IMR-90 (cell line): ENCODE results near the gene MEF2A.

Experiments used
- BHLHE40 ChIP-seq: fragments of 150-350 bp; IDR thresholded peaks from 2 replicates; pipeline ENCODE4 v1.6.1; 2016; ENCODE audit warnings: mild to moderate bottlenecking, low read depth, low read length
- POLR2A ChIP-seq: IDR thresholded peaks from 2 replicates; pipeline ENCODE4 v1.6.1; 2012; ENCODE audit warnings: mild to moderate bottlenecking, low read depth, low read length
- TF ChIP-seq, protein P1 (sequence below): conservative IDR thresholded peaks from 2 replicates; pipeline ENCODE4 v1.5.1; 2012; ENCODE audit warnings: mild to moderate bottlenecking, low read depth, low read length, improper control_type of control experiment

DNA sequence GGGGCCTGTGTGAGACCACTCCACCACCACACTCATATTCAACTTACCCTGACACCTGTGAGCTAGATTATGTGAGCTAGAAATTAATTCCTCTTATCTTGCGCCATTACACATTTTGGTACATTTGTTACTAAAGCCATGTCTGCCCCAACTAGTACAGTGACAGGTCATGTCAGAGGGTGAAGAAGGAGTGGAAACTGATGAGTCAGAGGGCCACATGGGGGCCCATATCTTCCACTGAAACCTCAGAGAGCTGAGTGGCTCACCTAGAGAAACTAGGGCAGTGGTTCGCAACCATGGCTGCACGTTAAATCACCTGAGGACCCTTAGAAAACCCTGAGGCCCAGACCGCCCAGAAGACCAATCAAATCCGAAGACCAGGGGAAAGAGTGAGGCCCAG is 15.7 kb upstream of the MEF2A start:
- TF ChIP-seq, protein P1, sequence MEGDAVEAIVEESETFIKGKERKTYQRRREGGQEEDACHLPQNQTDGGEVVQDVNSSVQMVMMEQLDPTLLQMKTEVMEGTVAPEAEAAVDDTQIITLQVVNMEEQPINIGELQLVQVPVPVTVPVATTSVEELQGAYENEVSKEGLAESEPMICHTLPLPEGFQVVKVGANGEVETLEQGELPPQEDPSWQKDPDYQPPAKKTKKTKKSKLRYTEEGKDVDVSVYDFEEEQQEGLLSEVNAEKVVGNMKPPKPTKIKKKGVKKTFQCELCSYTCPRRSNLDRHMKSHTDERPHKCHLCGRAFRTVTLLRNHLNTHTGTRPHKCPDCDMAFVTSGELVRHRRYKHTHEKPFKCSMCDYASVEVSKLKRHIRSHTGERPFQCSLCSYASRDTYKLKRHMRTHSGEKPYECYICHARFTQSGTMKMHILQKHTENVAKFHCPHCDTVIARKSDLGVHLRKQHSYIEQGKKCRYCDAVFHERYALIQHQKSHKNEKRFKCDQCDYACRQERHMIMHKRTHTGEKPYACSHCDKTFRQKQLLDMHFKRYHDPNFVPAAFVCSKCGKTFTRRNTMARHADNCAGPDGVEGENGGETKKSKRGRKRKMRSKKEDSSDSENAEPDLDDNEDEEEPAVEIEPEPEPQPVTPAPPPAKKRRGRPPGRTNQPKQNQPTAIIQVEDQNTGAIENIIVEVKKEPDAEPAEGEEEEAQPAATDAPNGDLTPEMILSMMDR, result no peak
- no peak for TF ChIP-seq POLR2A
- no peak for TF ChIP-seq BHLHE40
